ES-I3 (cell line): ENCODE measurements around the gene TRMT44.
"Not testable (repeated sequence)": the region's sequence is repeated elsewhere in the genome, so short reads cannot be mapped to it uniquely, and the experiment has no call there.

Source experiments
- H3K36me3 ChIP-seq: 2 replicates; pipeline ENCODE4 v1.6.1; 2013; ENCODE audit warnings: mild to moderate bottlenecking, low read length, control low read depth, moderate library complexity; ENCODE audit not compliant: insufficient read depth
- H3K4me1 ChIP-seq: 2 replicates; pipeline ENCODE4 v1.6.1; 2013; ENCODE audit warnings: mild to moderate bottlenecking, control low read depth, low read length; ENCODE audit not compliant: insufficient read depth
- H3K9ac ChIP-seq: 2 replicates; pipeline ENCODE4 v1.6.1; 2013; ENCODE audit warnings: low read depth, mild to moderate bottlenecking, low read length, moderate library complexity
- H3K9me3 ChIP-seq: 2 replicates; pipeline ENCODE4 v1.6.1; 2013; ENCODE audit warnings: mild to moderate bottlenecking, low read length, moderate library complexity; ENCODE audit not compliant: control insufficient read depth, insufficient read depth

Gene TRMT44

DNA sequence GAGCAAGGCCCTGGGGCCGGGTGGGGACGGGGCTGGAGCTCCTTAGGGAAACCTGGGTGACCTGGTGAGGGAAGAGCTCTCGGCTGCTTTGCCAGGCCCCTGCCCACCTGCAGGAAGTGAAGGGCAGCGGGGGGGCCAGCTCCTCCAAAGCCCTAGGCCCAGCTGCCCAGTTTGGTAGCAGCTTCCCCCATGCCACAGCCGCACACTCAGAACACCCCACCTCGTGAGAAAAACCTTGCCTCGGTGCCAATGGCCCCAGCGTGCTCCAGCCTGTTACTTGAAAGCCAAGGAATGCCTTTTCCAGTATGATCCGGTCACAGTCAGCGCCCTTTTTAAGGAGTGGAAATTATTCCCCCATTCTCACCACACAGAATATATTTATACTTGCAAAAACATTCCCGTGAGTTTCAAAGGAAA, 38.4 kb upstream of the TRMT44 start:
- Histone ChIP-seq H3K9me3 (no peaks in the 10 kb centered on the region), H3K4me1 (no peaks in the 10 kb centered on the region; the same call in 1 of the 2 replicates), H3K36me3 (no peaks in the 10 kb centered on the region), H3K9ac (no peak overlapping the region)

DNA sequence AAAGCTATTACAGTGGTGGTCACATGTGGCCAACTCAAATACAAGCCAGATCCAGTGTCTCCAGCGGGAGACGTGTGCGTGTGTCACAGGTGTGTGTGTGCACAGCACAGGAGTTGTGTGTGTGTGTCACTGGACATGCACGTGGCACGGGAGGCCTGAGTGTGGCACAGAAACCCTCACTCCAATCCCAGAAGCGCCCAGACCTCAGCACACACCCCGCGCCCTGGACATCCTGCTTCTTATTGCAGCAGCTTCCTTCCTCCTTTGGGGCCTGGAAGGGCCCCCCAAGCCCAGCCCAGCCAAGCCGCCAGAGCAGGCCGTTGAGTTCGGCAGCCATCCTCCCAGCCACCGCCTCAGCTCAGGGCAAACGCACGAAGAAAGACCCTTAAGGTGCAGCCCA, 37.9 kb upstream of the TRMT44 start:
- no peaks in the 10 kb centered on the region for H3K4me1 ChIP-seq
- no peaks in the 10 kb centered on the region for H3K9me3 ChIP-seq
- no peaks in the 10 kb centered on the region for H3K36me3 ChIP-seq
- H3K9ac ChIP-seq = no peak overlapping the region

DNA sequence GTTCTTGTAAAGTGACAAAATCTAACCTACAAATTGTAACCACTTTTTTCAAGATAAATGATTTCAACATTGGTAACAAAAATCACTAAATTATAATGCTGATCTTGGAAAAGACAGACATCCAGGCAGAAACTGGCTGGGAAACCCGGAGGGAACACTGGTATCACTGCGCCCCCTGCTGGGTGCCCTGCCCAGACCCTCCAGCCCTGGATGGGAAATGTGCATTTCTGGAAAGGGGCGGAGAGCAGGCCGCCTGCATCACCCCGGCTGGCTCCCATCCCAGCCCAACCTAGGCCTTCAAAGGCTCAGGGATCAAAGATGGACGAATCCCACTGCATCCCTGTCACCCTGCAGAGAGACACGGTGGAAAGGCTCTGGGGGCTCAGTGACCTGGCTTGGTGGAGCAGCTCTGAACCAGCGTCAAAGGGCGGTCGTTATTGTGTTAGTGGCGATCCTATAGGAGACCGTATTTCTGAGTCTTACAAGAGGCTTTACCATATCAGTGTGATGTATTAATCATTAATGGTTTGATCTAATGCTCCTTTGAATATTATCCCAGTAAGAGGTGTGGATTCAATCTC, 37.3 kb upstream of the TRMT44 start:
- Histone ChIP-seq H3K4me1 (no peaks in the 10 kb centered on the region), H3K9ac (no peak overlapping the region), H3K9me3 (no peaks in the 10 kb centered on the region), H3K36me3 (no peaks in the 10 kb centered on the region)

DNA sequence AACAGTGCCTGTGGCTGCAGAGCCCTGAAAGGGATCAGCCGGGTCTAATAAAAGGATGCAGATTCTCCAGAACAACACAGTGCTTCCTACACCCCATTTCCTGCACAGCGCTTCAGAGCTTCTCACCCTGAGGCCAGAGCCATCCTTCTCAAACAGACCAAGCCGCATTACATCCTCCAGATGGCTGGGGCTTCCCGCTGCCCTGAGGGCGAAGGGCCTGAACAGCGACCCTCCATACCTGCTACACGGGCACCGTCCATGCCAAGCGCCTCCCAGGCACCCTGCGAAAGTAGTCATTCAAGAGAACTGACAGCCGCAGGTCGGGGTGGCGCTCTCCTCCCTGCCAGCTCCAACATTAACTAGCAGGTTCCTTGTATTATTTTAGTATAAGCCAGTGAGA, 36.6 kb upstream of the TRMT44 start:
- no peaks in the 10 kb centered on the region for H3K9me3 ChIP-seq
- no peak overlapping the region for H3K9ac ChIP-seq
- H3K36me3 ChIP-seq = no peaks in the 10 kb centered on the region
- H3K4me1 ChIP-seq = no peaks in the 10 kb centered on the region

DNA sequence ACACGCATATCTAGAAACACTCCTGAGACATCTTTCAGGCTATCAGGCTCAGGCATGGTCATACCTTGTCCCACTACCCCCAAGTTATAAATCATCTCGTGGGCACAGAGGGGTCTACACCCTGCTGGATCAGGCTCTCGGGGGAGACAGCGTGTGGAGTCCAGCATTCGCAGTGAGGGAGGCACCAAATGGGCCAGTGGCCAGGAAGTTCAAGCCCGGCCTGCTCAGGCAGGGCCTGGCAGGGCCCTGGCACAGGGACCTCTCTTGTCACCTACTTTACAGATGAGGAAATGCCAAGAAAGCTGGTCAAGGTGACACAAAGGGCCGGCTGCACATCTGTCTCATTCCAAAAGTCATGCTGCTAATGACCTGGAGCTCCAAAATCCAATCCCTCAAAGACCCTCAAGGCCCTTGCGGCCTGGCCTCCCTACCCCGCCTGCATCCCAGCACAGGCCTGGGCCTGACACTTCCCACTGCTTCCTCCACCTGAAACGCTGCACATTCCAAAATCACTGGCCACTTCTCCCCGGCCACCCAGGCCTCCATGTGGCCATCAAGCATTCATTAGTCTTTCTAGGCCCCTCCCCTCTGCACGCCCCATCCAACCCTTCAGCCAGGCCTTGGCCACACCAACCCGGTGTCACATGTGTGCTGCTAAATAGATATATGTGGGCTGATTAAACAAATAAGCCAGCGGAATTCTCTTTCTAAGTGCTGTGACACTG, 35.6 kb upstream of the TRMT44 start:
- Histone ChIP-seq H3K36me3 (no peaks in the 10 kb centered on the region), H3K4me1 (no peaks in the 10 kb centered on the region), H3K9ac (no peak overlapping the region)

DNA sequence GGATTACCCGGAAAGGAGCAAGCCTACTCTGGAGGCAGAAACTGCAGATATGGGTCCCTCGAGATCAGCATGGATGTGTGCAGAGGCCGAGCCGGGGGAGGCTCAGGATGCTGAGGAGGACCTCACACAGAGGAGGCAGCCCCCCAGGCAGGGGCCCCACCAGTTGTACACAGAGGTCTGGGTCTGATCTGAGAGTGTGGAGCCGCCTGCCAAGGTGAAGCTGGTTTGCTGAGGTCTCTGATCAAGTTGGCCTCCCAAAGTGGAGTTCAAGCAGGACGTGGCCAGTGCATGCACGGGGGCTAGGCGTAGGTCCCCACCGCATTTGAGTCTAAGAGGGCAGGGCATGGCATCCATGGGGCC, 35.1 kb upstream of the TRMT44 start:
- no peaks in the 10 kb centered on the region; the same call in 1 of the 2 replicates for H3K4me1 ChIP-seq
- no peaks in the 10 kb centered on the region for H3K9me3 ChIP-seq
- H3K9ac ChIP-seq = no peak overlapping the region
- no peaks in the 10 kb centered on the region for H3K36me3 ChIP-seq

More for the DNA sequence above, 35.6 kb upstream of the TRMT44 start:
- H3K9me3 ChIP-seq = no peaks in the 10 kb centered on the region

DNA sequence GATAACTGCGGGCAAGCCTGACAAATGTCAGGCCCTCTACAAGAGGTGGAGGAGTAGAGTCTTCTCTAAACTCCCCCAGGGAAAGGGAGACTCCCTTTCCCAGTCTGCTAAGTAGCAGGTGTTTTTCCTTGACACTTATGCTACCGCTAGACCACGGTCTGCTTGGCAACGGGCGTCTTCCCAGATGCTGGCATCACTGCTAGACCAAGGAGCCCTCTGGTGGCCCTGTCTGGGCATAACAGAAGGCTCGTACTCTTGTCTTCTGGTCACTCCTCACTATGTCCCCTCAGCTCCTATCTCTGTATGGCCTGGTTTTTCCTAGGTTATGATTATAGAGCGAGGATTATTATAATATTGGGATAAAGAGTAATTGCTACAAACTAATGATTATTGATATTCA, 33.7 kb upstream of the TRMT44 start:
- H3K9ac ChIP-seq, H3K36me3 ChIP-seq, H3K9me3 ChIP-seq, H3K4me1 ChIP-seq: not testable (repeated sequence)

DNA sequence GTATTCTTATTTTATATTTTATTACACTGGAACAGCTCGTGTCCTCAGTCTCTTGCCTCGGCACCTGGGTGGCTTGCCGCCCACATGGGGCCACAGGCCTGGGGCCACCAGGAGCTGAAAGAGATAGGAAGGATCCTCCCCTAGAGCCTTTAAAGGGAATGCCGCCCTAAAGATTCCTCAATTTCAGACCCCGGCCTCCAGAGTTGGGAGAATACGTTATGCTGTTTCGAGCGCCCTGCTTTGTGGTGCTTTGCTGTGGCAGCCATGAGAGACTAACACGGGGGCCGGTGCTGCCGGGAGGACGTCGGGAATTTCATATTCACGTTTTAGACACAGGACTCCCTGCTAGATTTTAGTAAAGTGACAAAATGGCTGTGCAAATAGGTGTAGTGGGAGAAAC, 33.3 kb upstream of the TRMT44 start:
- H3K9ac ChIP-seq = no peak overlapping the region
- H3K36me3 ChIP-seq = no peaks in the 10 kb centered on the region
- H3K9me3 ChIP-seq = no peaks in the 10 kb centered on the region
- H3K4me1 ChIP-seq = peaks cover 3% of the 10 kb centered on the region; the same call in 1 of the 2 replicates

DNA sequence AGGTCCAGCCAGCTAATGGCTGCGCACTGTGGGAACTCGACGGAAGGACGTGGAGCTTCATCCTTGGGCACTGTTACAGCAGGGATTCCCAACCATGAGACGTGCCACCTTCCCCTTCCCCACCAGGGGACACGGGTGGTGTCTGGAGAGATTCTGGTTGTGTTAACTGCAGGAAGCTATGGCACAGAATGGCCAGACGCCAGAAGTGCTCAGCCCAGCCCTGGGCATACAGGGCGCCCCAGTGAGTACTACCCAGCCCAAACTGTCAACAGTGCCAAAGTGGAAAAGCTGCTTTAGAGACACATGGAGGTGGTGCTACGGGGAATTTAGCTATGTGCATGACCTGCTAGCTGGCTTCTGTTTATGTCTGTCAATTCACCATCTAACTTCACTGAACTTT, 32.8 kb upstream of the TRMT44 start:
- H3K9ac ChIP-seq = no peak overlapping the region

DNA sequence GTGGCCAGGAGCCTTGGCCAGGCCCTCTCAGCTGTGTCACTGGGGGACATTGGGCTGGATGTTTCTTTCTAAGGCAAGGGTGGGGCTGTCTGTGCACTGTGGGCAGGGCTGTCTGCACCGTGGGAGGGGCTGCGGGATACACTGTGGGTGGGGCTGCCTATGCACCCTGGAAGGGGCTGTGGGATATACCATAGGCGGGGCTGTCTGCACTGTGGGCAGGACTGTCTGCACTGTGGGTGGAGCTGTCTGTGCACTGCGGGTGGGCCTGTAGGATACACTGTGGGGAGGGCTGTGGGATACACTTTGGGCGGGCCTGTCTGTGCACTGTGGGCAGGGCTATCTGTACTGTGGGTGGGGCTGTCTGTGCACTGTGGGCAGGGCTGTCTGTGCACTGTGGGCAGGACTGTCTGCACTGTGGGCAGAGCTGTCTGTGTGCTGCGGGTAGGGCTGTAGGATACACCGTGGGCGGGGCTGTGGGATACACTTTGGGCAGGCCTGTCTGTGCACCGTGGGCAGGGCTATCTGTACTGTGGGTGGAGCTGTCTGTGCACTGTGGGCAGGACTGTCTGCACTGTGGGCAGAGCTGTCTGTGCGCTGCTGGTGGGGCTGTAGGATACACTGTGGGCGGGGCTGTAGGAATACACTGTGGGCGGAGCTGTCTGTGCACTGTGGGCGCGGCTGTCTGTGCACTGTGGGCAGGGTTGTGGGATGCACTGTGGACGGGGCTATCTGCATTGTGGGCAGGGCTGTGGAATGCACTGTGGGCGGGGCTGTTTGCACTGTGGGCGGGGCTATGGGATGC, 31.1 kb upstream of the TRMT44 start:
- peaks cover 3% of the 10 kb centered on the region; the same call in 1 of the 2 replicates for H3K4me1 ChIP-seq
- H3K36me3 ChIP-seq = no peaks in the 10 kb centered on the region
- H3K9ac ChIP-seq = no peak overlapping the region
- no peaks in the 10 kb centered on the region for H3K9me3 ChIP-seq

More for the DNA sequence above, 32.8 kb upstream of the TRMT44 start:
- H3K4me1 ChIP-seq = peaks cover 3% of the 10 kb centered on the region; the same call in 1 of the 2 replicates
- H3K36me3 ChIP-seq = no peaks in the 10 kb centered on the region
- no peaks in the 10 kb centered on the region for H3K9me3 ChIP-seq

DNA sequence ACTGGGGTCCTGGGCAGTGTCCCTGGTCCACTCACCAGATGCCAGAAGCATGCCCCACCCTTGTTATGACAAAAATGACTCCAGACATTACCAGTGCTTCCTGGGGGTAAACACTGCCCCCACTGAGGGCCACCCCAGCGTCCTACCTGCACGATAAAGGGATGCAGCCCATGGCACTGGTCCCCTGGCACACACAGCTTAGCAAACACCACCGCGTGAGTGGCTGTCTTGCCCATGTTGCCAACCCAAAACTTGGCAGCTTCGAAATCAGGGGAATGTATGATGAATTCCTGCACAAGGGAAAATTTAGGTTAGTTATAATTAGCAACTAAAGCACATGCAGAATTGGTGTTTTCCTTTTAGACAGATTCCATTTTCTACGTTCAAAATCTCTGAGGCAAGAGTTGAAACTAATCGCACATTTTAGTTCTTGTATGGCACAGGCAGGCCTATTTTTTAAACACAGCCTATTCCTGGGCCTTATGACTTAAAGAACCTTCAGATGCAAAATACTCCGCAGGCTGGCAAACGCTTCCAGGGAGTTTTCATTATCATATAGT, 30.4 kb upstream of the TRMT44 start:
- H3K4me1 ChIP-seq = peaks cover 3% of the 10 kb centered on the region; the same call in 1 of the 2 replicates
- H3K9ac ChIP-seq = peak overlapping the region; percentile 13; the same call in 1 of the 2 replicates
- H3K36me3 ChIP-seq = no peaks in the 10 kb centered on the region
- H3K9me3 ChIP-seq = no peaks in the 10 kb centered on the region

DNA sequence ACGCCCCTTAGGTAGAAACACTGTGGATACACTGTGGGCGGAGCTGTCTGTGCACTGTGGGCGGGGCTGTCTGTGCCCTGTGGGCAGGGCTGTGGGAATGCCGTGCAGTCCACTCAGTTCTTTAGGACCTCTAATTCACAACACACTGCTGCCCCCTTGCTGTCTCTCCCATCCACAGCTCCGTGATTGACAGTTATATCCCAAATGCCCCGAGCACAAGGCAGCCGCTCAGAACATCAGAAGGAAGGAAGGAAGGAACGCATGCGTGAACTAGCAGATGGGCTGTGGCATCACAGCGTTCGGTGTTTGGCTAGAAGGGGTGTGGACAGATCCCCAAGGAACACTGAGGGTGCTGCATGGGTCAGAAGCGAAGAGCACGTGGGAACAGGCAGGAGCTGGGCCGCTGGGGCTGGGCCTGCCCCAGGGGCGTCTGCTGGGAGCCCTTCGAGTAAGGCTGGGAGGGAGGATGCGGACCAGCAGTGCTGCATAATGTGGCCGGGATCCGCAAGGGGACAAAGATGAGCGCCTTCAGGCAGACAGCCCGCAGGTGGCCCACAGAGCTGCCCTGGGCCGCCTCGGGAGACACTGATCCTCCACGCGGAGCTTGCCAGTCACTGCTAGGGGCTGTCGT, 29.8 kb upstream of the TRMT44 start:
- no peak overlapping the region; the same call in 1 of the 2 replicates for H3K9ac ChIP-seq
- H3K4me1 ChIP-seq = peaks cover 3% of the 10 kb centered on the region; the same call in 1 of the 2 replicates
- H3K36me3 ChIP-seq = no peaks in the 10 kb centered on the region
- H3K9me3 ChIP-seq = no peaks in the 10 kb centered on the region

DNA sequence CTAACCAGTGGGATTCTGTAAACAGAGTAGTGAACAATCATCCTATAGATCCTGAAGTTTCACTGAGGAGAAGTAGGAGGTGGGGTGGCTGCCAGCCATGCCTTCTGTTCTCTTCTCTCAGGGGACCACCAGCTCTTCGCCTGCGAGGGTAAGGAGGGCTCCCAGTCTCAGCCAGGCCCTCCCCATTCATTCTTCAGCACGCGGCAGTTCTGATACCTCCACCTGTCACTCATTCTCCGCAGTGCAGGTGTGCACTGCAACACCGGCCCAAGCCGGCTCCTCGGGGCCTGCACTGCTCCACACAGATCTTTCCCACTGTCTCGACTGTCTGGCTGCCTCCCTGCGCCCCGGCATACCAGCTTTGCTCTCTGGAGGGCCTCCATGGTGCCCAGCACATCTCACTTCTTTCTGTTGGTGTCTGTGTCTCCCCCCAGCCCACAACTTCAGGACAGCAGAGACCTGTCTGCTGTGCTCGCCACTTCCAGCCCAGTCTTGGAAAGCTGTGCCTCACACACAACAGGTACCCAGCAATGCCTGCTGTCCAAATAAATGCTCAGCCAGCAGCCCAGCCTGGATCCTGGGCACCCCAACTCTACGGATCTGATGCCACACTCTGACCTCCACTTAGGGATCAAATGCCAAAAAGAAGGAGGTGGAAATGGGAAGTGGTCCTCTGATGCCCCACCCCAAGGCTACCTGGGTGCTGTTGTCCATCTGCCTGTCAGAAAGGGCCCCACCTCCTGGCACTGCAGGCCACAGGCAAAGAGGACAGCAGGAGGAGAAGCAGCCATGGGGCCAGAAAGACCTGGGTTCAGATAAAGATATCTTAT, 29.0 kb upstream of the TRMT44 start:
- H3K9ac ChIP-seq = no peak overlapping the region
- H3K9me3 ChIP-seq = no peaks in the 10 kb centered on the region
- H3K4me1 ChIP-seq = peaks cover 3% of the 10 kb centered on the region; the same call in 1 of the 2 replicates
- no peaks in the 10 kb centered on the region for H3K36me3 ChIP-seq
